ENCODE measurements around the gene SH3BP5. TPM values are rescaled to one million over a fixed set of nuclear protein-coding genes. Genes with fewer than 3 reads are reported as not detected.

Gene SH3BP5
- total and polyA plus RNA-seq, 3 donors from 2014 or later = 86.7 to 126 (median 102) TPM

GRCh38 chr3:15292765-15293522 lies 39.4 kb downstream of the SH3BP5 start:
- no peaks in the 10 kb centered on the region for H3K36me3 ChIP-seq (ENCODE audit: low read depth, missing control alignments)
- no peaks in the 10 kb centered on the region for H3K27me3 ChIP-seq
- peak overlapping the region; percentile 39 to 75 for H3K27ac ChIP-seq
- intact Hi-C loops (cut with DNase I; ENCODE audit: low total_unique reads) = no loop called here
- TF ChIP-seq, protein P1, sequence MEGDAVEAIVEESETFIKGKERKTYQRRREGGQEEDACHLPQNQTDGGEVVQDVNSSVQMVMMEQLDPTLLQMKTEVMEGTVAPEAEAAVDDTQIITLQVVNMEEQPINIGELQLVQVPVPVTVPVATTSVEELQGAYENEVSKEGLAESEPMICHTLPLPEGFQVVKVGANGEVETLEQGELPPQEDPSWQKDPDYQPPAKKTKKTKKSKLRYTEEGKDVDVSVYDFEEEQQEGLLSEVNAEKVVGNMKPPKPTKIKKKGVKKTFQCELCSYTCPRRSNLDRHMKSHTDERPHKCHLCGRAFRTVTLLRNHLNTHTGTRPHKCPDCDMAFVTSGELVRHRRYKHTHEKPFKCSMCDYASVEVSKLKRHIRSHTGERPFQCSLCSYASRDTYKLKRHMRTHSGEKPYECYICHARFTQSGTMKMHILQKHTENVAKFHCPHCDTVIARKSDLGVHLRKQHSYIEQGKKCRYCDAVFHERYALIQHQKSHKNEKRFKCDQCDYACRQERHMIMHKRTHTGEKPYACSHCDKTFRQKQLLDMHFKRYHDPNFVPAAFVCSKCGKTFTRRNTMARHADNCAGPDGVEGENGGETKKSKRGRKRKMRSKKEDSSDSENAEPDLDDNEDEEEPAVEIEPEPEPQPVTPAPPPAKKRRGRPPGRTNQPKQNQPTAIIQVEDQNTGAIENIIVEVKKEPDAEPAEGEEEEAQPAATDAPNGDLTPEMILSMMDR (IDR thresholded peaks at IDR 0.05) = no peak
- no peak for TF ChIP-seq POLR2A (IDR thresholded peaks at IDR 0.05)
- H3K4me3 ChIP-seq = no peak overlapping the region
- peak; percentile 83 for DNase-seq
- H3K9me3 ChIP-seq = no peaks in the 10 kb centered on the region
- 40 to 49% methylated on average over 13 of the region's 13 CpGs for WGBS, 2 donors
- H3K4me1 ChIP-seq = peaks cover 38% of the 10 kb centered on the region

GRCh38 chr3:15291589-15292541 lies 40.5 kb downstream of the SH3BP5 start:
- H3K9me3 ChIP-seq = no peaks in the 10 kb centered on the region
- peak overlapping the region; percentile 39 to 75 for H3K27ac ChIP-seq
- no peak for TF ChIP-seq POLR2A (IDR thresholded peaks at IDR 0.05)
- intact Hi-C loops (cut with DNase I; ENCODE audit: low total_unique reads) = no loop called here
- no peaks in the 10 kb centered on the region for H3K36me3 ChIP-seq (ENCODE audit: low read depth, missing control alignments)
- peaks cover 48% of the 10 kb centered on the region for H3K4me1 ChIP-seq
- no peaks in the 10 kb centered on the region for H3K27me3 ChIP-seq
- 61 to 66% methylated on average over 6 of the region's 6 CpGs for WGBS, 2 donors
- H3K4me3 ChIP-seq = no peak overlapping the region
- DNase-seq = no peak

DNA sequence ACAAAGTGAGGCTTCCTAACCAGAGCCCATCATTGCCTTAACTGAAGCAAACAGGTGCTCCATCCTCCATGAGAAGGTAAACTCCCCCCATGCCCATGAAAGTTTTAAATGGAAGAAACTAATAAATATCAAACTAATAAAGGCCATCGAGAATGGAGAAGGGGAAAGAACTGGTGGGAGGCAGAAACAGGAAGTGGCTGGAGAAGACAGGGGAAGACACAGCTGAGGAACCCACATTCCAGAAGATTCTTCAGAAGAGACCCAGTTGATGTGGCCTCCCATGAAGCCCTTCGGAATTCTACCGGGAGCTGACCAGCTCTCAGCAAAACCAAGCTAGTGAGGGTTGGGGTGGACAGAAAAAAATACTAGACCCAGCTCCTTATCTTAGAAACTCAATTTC lies 41.6 kb downstream of the SH3BP5 start:
- Histone ChIP-seq H3K27ac (peak overlapping the region; percentile 39 to 61), H3K9me3 (no peaks in the 10 kb centered on the region), H3K4me1 (peaks cover 56% of the 10 kb centered on the region), H3K4me3 (no peak overlapping the region), H3K36me3 (ENCODE audit: low read depth, missing control alignments) (no peaks in the 10 kb centered on the region), H3K27me3 (no peaks in the 10 kb centered on the region)
- intact Hi-C loops (cut with DNase I; ENCODE audit: low total_unique reads) = no loop called here
- 75 to 86% methylated on average over 3 of the region's 3 CpGs for WGBS, 2 donors
- TF ChIP-seq, protein P1 (IDR thresholded peaks at IDR 0.05) = no peak
- DNase-seq = no peak

GRCh38 chr3:15289661-15290060 lies 42.7 kb downstream of the SH3BP5 start:
- Histone ChIP-seq H3K4me1 (peaks cover 60% of the 10 kb centered on the region), H3K27ac (peak overlapping the region in 1 of 2 donors; percentile 43), H3K27me3 (no peaks in the 10 kb centered on the region), H3K9me3 (no peaks in the 10 kb centered on the region), H3K36me3 (ENCODE audit: low read depth, missing control alignments) (no peaks in the 10 kb centered on the region), H3K4me3 (no peak overlapping the region)
- DNase-seq = no peak
- intact Hi-C loops (cut with DNase I; ENCODE audit: low total_unique reads) = no loop called here
- TF ChIP-seq, protein P1 (IDR thresholded peaks at IDR 0.05) = no peak
- no peak for TF ChIP-seq POLR2A (IDR thresholded peaks at IDR 0.05)
- WGBS, 2 donors = 61 to 73% methylated on average over 1 of the region's 1 CpG

- Histone ChIP-seq H3K27ac (peak overlapping the region; percentile 14 to 37), H3K4me3 (no peak overlapping the region), H3K4me1 (peaks cover 61% of the 10 kb centered on the region), H3K36me3 (ENCODE audit: low read depth, missing control alignments) (no peaks in the 10 kb centered on the region), H3K9me3 (no peaks in the 10 kb centered on the region), H3K27me3 (no peaks in the 10 kb centered on the region)
- DNase-seq = no peak
- TF ChIP-seq, protein P1 (IDR thresholded peaks at IDR 0.05) = no peak
- no peak for TF ChIP-seq POLR2A (IDR thresholded peaks at IDR 0.05)
- WGBS, 2 donors = 84 to 86% methylated on average over 10 of the region's 10 CpGs
- intact Hi-C loops (cut with DNase I; ENCODE audit: low total_unique reads) = no loop called here
Measured at GRCh38 chr3:15288331-15289035, 43.9 kb downstream of the SH3BP5 start.
